GM12891 (cell line): ENCODE measurements around the gene GALNT10.

ENCODE experiments used
- PAX5 ChIP-seq: IDR thresholded peaks from 2 replicates; pipeline ENCODE4 v1.6.1; 2011; ENCODE audit warnings: low read length, moderate library complexity, mild to moderate bottlenecking; ENCODE audit not compliant: insufficient read depth, severe bottlenecking
- POLR2A ChIP-seq: IDR thresholded peaks from 2 replicates; pipeline ENCODE4 v1.6.1; 2011; ENCODE audit warnings: low read depth, low read length, control low read depth
- POLR2AphosphoS5 ChIP-seq: IDR thresholded peaks from 2 replicates; pipeline ENCODE4 v1.6.1; 2011; ENCODE audit warnings: low read depth, low read length, control low read depth
- POU2F2 ChIP-seq: IDR thresholded peaks from 2 replicates; pipeline ENCODE4 v1.6.1; 2011; ENCODE audit warnings: low read depth, mild to moderate bottlenecking, control low read depth, low read length, moderate library complexity
- SPI1 ChIP-seq: IDR thresholded peaks from 2 replicates; pipeline ENCODE4 v1.6.1; 2011; ENCODE audit warnings: low read depth, low read length, control low read depth
- TAF1 ChIP-seq: IDR thresholded peaks from 2 replicates; pipeline ENCODE4 v1.6.1; 2011; ENCODE audit warnings: low read depth, low read length, control low read depth

DNA sequence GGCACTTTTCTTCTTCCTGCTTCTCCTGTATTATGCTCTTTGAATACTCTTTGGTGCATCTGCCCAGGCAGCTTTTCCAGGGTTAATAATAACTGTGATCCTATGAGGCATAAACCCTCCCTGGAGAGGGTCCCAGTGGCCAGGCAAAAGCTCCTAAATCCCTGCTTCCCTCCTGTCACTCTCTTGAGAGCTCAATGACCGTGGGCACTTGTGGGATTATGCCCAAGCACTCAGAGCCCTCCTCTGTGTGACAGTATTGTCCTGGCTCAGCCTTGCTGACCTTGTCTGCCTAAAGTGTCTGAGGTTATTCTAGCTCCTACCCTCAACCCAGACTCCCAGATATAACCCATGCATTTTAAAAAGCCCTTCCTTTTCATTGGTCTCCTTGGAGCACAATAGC, 51.9 kb downstream of the GALNT10 start:
- no peak for TF ChIP-seq POLR2A
- no peak for TF ChIP-seq TAF1
- no peak for TF ChIP-seq POLR2AphosphoS5
- no peak for TF ChIP-seq SPI1
- TF ChIP-seq PAX5, result no peak
- no peak for TF ChIP-seq POU2F2
